Measurements from ENCODE around the gene NOTCH1.

DNA sequence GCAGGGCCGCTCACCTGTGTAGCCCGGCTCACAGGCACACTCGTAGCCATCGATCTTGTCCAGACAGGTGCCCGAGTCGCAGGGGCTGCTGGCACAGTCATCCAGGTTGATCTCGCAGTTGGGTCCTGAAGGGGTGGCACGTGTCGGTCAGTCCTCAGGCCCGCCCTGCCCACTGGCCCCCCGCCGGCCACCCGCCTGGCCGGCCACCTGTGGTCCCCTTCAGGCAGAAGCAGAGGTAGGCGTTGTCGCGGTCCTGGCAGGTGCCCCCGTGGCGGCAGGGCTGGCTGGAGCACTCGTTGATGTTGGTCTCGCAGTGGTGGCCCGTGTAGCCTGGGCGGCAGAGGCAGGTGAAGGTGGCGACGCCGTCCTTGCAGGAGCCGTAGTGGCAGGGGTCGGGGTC, 30.6 kb downstream of the NOTCH1 start:
- no peak for TF ChIP-seq CTCF (IDR thresholded peaks at IDR 0.05; ENCODE audit: insufficient read depth, low read length, poor library complexity, severe bottlenecking)
- no peak for TF ChIP-seq EZH2phosphoT487 (conservative IDR thresholded peaks at IDR 0.05; ENCODE audit: low read length)
